HEK293T (cell line): ENCODE results near the gene HK1.

Source experiments
- CTCF ChIA-PET: fragments of 350-600 bp; formaldehyde crosslinking; extraction: SDS; loops from one replicate; lab custom pipeline; 2021; ENCODE audit warnings: antibody characterized with exemption, inconsistent platforms; lab: Yijun Ruan, JAX
- POLR2A ChIA-PET: fragments of 350-600 bp; formaldehyde crosslinking; extraction: SDS; loops from one replicate; lab custom pipeline; 2020; ENCODE audit warnings: antibody characterized with exemption, inconsistent platforms; lab: Yijun Ruan, JAX
- DNase-seq: peaks from one replicate; pipeline ENCODE4 v3.0.0; 2012; ENCODE audit warnings: mixed read lengths; ENCODE audit errors: extremely low spot score
- ARNT ChIP-seq: fragments of 450-650 bp; IDR thresholded peaks from 2 replicates; pipeline ENCODE4 v1.6.1; 2017; ENCODE audit warnings: mild to moderate bottlenecking
- BHLHE40 ChIP-seq: fragments of 450-650 bp; IDR thresholded peaks from 2 replicates; pipeline ENCODE4 v1.6.1; 2016; ENCODE audit warnings: mild to moderate bottlenecking, moderate library complexity, borderline replicate concordance
- CTBP1 ChIP-seq: fragments of 450-650 bp; IDR thresholded peaks from 2 replicates; pipeline ENCODE4 v1.6.1; 2016; ENCODE audit warnings: borderline replicate concordance
- ELF4 ChIP-seq: fragments of 450-650 bp; IDR thresholded peaks from 2 replicates; pipeline ENCODE4 v1.6.1; 2017; ENCODE audit warnings: antibody characterized with exemption
- FOXA1 ChIP-seq: fragments of 450-650 bp; IDR thresholded peaks from 2 replicates; pipeline ENCODE4 v1.6.1; 2016; ENCODE audit warnings: mild to moderate bottlenecking
- FOXK2 ChIP-seq: fragments of 450-650 bp; IDR thresholded peaks from 2 replicates; pipeline ENCODE4 v1.6.1; 2016; ENCODE audit warnings: mild to moderate bottlenecking
- FOXM1 ChIP-seq: fragments of 450-650 bp; IDR thresholded peaks from 2 replicates; pipeline ENCODE4 v1.6.1; 2017; ENCODE audit warnings: mild to moderate bottlenecking, borderline replicate concordance
- HDGF ChIP-seq: fragments of 450-650 bp; IDR thresholded peaks from 2 replicates; pipeline ENCODE4 v1.6.1; 2017; ENCODE audit warnings: antibody characterized with exemption, borderline replicate concordance
- L3MBTL2 ChIP-seq: fragments of 450-650 bp; conservative IDR thresholded peaks from 2 replicates; pipeline ENCODE4 v1.6.1; 2016; ENCODE audit warnings: mild to moderate bottlenecking
- LEF1 ChIP-seq: fragments of 450-650 bp; IDR thresholded peaks from 2 replicates; pipeline ENCODE4 v1.6.1; 2017; ENCODE audit warnings: mild to moderate bottlenecking, borderline replicate concordance
- NFRKB ChIP-seq: fragments of 450-650 bp; IDR thresholded peaks from 2 replicates; pipeline ENCODE4 v1.6.1; 2016; ENCODE audit warnings: mild to moderate bottlenecking, moderate library complexity
- SP1 ChIP-seq: fragments of 450-650 bp; IDR thresholded peaks from 2 replicates; pipeline ENCODE4 v1.6.1; 2017
- SUZ12 ChIP-seq: fragments of 450-650 bp; IDR thresholded peaks from 2 replicates; pipeline ENCODE4 v1.6.1; 2016; ENCODE audit warnings: mild to moderate bottlenecking
- TARDBP ChIP-seq: fragments of 450-650 bp; IDR thresholded peaks from 2 replicates; pipeline ENCODE4 v1.6.1; 2016
- ZNF384 ChIP-seq: fragments of 450-650 bp; IDR thresholded peaks from 2 replicates; pipeline ENCODE4 v1.6.1; 2016
- TF ChIP-seq, protein P1 (sequence below): fragments of 450-650 bp; IDR thresholded peaks from 2 replicates; pipeline ENCODE4 v1.6.1; 2016

HK1 gene

DNA sequence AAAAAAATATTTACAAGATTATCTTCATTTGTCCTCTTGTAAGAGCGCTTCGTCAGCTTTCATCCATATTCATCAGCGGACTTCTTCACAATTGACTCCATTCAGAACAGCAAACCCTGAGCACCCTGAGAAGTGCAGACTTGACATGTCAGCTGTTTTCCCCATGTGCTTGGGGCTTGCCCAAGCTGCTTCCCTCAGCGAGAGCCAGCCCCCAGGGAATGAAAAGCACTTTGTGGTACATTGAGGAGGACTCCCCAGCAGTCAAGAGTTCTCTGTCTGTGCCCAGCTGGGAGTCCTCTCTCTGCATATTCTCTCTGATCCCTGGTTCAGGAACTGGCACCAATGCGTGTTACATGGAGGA is 35.5 kb upstream of the HK1 start:
- no peak for TF ChIP-seq ELF4
- TF ChIP-seq ARNT: no peak
- TF ChIP-seq TARDBP: no peak
- TF ChIP-seq HDGF: no peak
- CTCF ChIA-PET: no interaction called here
- POLR2A ChIA-PET: no interaction called here
- DNase-seq: no peak

DNA sequence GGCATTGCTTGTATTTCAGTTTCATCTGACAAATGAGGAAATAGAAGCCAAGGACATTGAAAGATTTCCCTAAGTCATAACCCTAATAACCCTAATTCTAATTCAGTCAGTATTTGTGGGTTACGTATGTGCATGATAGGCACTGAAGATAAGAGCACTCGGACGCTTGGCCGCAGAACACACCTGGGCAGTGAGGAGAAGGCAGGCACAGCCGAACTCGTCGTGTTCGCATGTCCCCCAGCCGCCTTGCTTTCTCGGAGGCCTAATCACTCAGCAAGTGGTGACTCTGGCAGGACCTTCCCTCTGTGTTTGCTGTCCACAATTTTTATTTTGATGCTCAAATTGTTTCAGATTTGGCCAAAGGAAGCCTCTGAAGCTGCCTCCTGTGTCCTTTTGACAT is 34.5 kb upstream of the HK1 start:
- no peak for TF ChIP-seq ZNF384
- TF ChIP-seq CTBP1: no peak
- TF ChIP-seq SP1: no peak
- TF ChIP-seq LEF1: no peak
- TF ChIP-seq FOXM1: no peak
- TF ChIP-seq HDGF: no peak
- no peak for TF ChIP-seq ELF4
- TF ChIP-seq L3MBTL2: no peak
- no peak for TF ChIP-seq NFRKB
- no peak for TF ChIP-seq SUZ12
- TF ChIP-seq TARDBP: no peak
- no peak for TF ChIP-seq ARNT
- TF ChIP-seq FOXA1: no peak
- no peak for TF ChIP-seq BHLHE40
- no peak for TF ChIP-seq FOXK2
- TF ChIP-seq, protein P1, sequence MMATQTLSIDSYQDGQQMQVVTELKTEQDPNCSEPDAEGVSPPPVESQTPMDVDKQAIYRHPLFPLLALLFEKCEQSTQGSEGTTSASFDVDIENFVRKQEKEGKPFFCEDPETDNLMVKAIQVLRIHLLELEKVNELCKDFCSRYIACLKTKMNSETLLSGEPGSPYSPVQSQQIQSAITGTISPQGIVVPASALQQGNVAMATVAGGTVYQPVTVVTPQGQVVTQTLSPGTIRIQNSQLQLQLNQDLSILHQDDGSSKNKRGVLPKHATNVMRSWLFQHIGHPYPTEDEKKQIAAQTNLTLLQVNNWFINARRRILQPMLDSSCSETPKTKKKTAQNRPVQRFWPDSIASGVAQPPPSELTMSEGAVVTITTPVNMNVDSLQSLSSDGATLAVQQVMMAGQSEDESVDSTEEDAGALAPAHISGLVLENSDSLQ: no peak
- ChIA-PET CTCF (no interaction called here), POLR2A (no interaction called here)
- DNase-seq: no peak

DNA sequence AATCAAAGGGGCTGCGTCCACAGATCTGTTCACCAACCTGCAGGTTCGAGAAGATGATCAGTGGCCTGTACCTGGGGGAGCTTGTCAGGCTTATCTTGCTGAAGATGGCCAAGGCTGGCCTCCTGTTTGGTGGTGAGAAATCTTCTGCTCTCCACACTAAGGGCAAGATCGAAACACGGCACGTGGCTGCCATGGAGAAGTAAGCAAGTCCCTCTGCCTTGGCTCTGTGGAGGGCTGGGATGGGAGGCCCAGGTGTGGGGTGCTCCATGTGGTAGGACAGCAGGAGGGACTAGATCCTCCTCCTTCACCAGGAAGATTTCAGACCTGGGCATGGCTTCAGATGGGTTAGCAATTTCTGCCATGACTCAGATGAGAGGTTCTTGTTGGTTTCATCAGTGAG is 32.3 kb upstream of the HK1 start:
- ChIA-PET CTCF (interaction anchor here (0.8 to 1.7 kb wide), 2 partner anchors 26 to 147 kb away, joined by 3 to 9 read pairs; no protein-coding TSS in a partner anchor), POLR2A (no interaction called here)
- TF ChIP-seq NFRKB: no peak
- no peak for TF ChIP-seq FOXK2
- TF ChIP-seq FOXM1: no peak
- no peak for TF ChIP-seq HDGF
- no peak for TF ChIP-seq CTBP1
- TF ChIP-seq FOXA1: no peak
- TF ChIP-seq ZNF384: no peak
- TF ChIP-seq BHLHE40: no peak
- no peak for TF ChIP-seq TARDBP
- TF ChIP-seq ELF4: no peak
- TF ChIP-seq, protein P1: no peak
- no peak for TF ChIP-seq L3MBTL2
- no peak for TF ChIP-seq LEF1
- TF ChIP-seq SP1: no peak
- TF ChIP-seq ARNT: no peak
- no peak for TF ChIP-seq SUZ12
- DNase-seq: no peak

DNA sequence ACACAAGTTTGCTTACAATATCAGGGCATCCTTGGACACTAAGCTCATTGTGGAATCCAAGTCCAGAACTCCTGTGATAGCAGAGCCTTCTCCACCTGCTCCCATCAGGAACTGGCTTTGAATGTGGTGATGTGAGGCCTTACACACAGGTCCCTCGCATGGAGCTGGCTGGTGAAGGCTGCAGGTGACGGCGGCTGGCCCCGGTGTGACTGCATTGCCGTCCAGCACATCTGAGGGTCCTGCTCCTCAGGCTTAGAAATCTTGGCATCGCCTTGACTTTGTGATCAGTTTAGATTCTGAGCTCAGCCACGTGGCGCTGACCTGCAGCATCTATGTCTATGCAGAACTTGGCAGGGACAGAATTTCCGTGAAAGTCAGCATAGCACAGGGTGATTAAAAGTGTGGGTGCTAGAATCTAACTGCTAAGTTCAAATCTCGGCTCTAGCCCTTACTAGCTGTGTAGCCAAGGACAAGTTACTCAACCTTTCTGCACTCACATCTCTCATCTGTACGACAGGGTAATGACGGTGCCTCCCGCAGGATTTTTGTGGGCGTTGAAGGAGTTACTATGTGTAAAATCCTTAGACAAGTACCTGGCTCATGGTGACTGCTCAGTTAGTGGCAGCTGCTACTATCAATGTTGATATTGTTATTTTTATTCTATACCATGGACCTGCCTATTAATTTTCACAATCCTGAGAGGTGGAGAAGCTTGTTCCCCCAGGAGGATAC is 31.5 kb upstream of the HK1 start:
- POLR2A ChIA-PET: no interaction called here
- TF ChIP-seq SP1 (no peak), SUZ12 (no peak), BHLHE40 (no peak), ARNT (no peak), ZNF384 (no peak), CTBP1 (no peak), L3MBTL2 (no peak), HDGF (no peak), FOXA1 (no peak), TARDBP (no peak), FOXM1 (no peak), ELF4 (no peak), LEF1 (no peak), FOXK2 (no peak)
- TF ChIP-seq, protein P1: no peak
- DNase-seq: no peak
- CTCF ChIA-PET: interaction anchor here (1.7 kb wide), 1 partner anchor 146 kb away, joined by 9 read pairs; no protein-coding TSS in a partner anchor

DNA sequence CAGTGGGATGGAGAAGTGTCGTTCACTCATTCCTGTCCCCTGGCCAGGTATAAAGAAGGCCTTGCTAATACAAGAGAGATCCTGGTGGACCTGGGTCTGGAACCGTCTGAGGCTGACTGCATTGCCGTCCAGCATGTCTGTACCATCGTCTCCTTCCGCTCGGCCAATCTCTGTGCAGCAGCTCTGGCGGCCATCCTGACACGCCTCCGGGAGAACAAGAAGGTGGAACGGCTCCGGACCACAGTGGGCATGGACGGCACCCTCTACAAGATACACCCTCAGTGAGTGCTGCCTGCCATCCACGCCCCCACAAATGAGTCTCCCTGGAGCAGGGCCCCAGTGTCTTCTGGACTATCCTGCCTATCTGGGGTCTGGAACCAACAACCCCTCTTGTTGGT is 31.0 kb upstream of the HK1 start:
- DNase-seq: no peak
- POLR2A ChIA-PET: no interaction called here
- CTCF ChIA-PET: no interaction called here
- no peak for TF ChIP-seq ZNF384
- TF ChIP-seq TARDBP: no peak
- TF ChIP-seq SP1: no peak
- no peak for TF ChIP-seq HDGF
- TF ChIP-seq, protein P1: no peak
- no peak for TF ChIP-seq CTBP1
- TF ChIP-seq NFRKB: no peak
- TF ChIP-seq ARNT: no peak
- TF ChIP-seq SUZ12: no peak
- TF ChIP-seq L3MBTL2: no peak
- no peak for TF ChIP-seq FOXM1
- no peak for TF ChIP-seq FOXK2
- TF ChIP-seq LEF1: no peak
- no peak for TF ChIP-seq FOXA1
- TF ChIP-seq ELF4: no peak
- TF ChIP-seq BHLHE40: no peak
